K562 (cell line): Measurements from ENCODE around the gene PNCK. TPM values are rescaled to one million over a fixed set of nuclear protein-coding genes. Genes with fewer than 3 reads are reported as not detected.
A peak's percentile ranks its signal among the peaks of the same experiment; 100 is the strongest.

Source experiments
- CEBPZ ChIP-seq: fragments of 150-350 bp; IDR thresholded peaks from 2 replicates; pipeline ENCODE4 v1.6.1; 2014; ENCODE audit warnings: low read depth, mild to moderate bottlenecking, low read length, borderline replicate concordance
- E2F6 ChIP-seq, 2 experiments: IDR thresholded peaks; 2 replicates each; pipeline ENCODE4 v1.6.1; 2011; ENCODE audit warnings: borderline replicate concordance in 1 of 2, control low read depth in 1 of 2, low read depth in 1 of 2, low read length in 1 of 2, mild to moderate bottlenecking in 1 of 2, mixed read lengths in 1 of 2, moderate library complexity in 1 of 2; ENCODE audit not compliant: insufficient read depth in 1 of 2, insufficient read length in 1 of 2, poor library complexity in 1 of 2, severe bottlenecking in 1 of 2; ENCODE audit errors: extremely low read depth in 1 of 2
- ELF2 ChIP-seq: fragments of 250-450 bp; sonication (Bioruptor Pico); IDR thresholded peaks from 2 replicates; pipeline ENCODE4 v1.5.0; 2021; ENCODE audit warnings: mild to moderate bottlenecking
- ELK1 ChIP-seq: sonication (generic); formaldehyde crosslinking; IDR thresholded peaks from 2 replicates; pipeline ENCODE4 v1.8.1; 2022; ENCODE audit warnings: missing genetic modification reagents
- GABPA ChIP-seq: fragments of 200-800 bp; sonication (Bioruptor generic); conservative IDR thresholded peaks from 2 replicates; pipeline ENCODE4 v1.6.1; 2016; ENCODE audit warnings: low read depth, missing genetic modification characterization, missing compliant biosample characterization
- JUN ChIP-seq, 2 experiments: sonication (generic) in 1 of 2; formaldehyde crosslinking in 1 of 2; IDR thresholded peaks; 2 replicates each; pipeline versions ENCODE4 v1.6.1 to v1.8.0; 2012 to 2022; ENCODE audit warnings: borderline replicate concordance in 2 of 2, mild to moderate bottlenecking in 2 of 2, improper control_type of control experiment in 1 of 2, low read depth in 1 of 2, low read length in 1 of 2, missing genetic modification reagents in 1 of 2
- KDM1A ChIP-seq, 2 experiments: fragments of 450-650 bp; IDR thresholded peaks; 2 replicates each; pipeline ENCODE4 v1.6.1; 2016; ENCODE audit warnings: mild to moderate bottlenecking in 2 of 2
- MAX ChIP-seq: sonication (generic); formaldehyde crosslinking; IDR thresholded peaks from 2 replicates; pipeline ENCODE4 v1.9.0; 2022; ENCODE audit warnings: mild to moderate bottlenecking, missing genetic modification reagents
- MCM7 ChIP-seq, 2 experiments: fragments of 450-650 bp; IDR thresholded peaks; 2 replicates each; pipeline ENCODE4 v1.6.1; 2016 to 2018
- MYC ChIP-seq, 2 experiments: fragments of 250-450 bp in 1 of 2; sonication (Bioruptor Pico) in 1 of 2; IDR thresholded peaks; 2 replicates each; pipeline versions ENCODE4 v1.5.1 to v1.6.1; 2012 to 2021; ENCODE audit warnings: low read depth in 2 of 2, borderline replicate concordance in 1 of 2, improper control_type of control experiment in 1 of 2, low read length in 1 of 2, mild to moderate bottlenecking in 1 of 2, moderate library complexity in 1 of 2
- TAF1 ChIP-seq: IDR thresholded peaks from 2 replicates; pipeline ENCODE4 v1.6.1; 2011; ENCODE audit warnings: mild to moderate bottlenecking, low read length, moderate library complexity; ENCODE audit not compliant: insufficient read depth, control insufficient read depth, severe bottlenecking; ENCODE audit errors: extremely low read depth
- TFAP4 ChIP-seq: sonication (generic); formaldehyde crosslinking; IDR thresholded peaks from 2 replicates; pipeline ENCODE4 v1.8.0; 2022; ENCODE audit warnings: missing genetic modification reagents, mild to moderate bottlenecking, moderate library complexity, borderline replicate concordance
- ZNF134 ChIP-seq: fragments of 250-450 bp; sonication (Bioruptor Pico); conservative IDR thresholded peaks from 2 replicates; pipeline ENCODE4 v1.4.0; 2020
- ZNF3 ChIP-seq: fragments of 250-450 bp; sonication (Bioruptor Pico); IDR thresholded peaks from 2 replicates; pipeline ENCODE4 v1.5.0; 2021; ENCODE audit warnings: mild to moderate bottlenecking, moderate library complexity
- ZNF707 ChIP-seq: fragments of 250-450 bp; sonication (Bioruptor Pico); conservative IDR thresholded peaks from 2 replicates; pipeline ENCODE4 v1.8.0; 2022; ENCODE audit warnings: inconsistent platforms, mild to moderate bottlenecking, moderate library complexity
- polyA plus RNA-seq, 8 experiments: library from polyadenylated mRNA; depleted of rRNA in 4 of 8; stranded (reverse) in 5 of 8; unstranded in 3 of 8; fragments of >200 nt; fragmentation: Nextera tagmentation in 2 of 8; fragmentation: Illumina TruSeq in 1 of 8; extraction: Ambion mirVana in 2 of 8; extraction: Trizol in 1 of 8; gene quantifications; 2 replicates each; pipeline versions ENCODE4 v1.2.1 to v1.2.3, GENCODE V29; 2011 to 2014; ENCODE audit warnings: inconsistent platforms in 1 of 8, missing spikeins in 1 of 8
- total RNA-seq, 7 experiments: library from RNA; depleted of rRNA in 6 of 7; stranded (reverse); fragments of >200 nt in 6 of 7; fragmentation: Illumina TruSeq in 2 of 7; extraction: Trizol in 2 of 7; gene quantifications; 2 replicates each; pipeline versions ENCODE4 v1.2.1 to v1.2.3, GENCODE V29; 2011 to 2021; ENCODE audit warnings: low replicate concordance in 1 of 7

Gene PNCK
- total and polyA plus RNA-seq, 9 of the 15 experiments (the other 6 are each of a cell fraction or from before 2014, with no cell fraction given), result 0.13 to 7.5 (median 1.2) TPM; not detected in 1

GRCh38 chrX:153646620-153647373 lies 26.8 kb downstream of the PNCK start, which contains the start of gene DUSP9 (continued):
- TF ChIP-seq CEBPZ, result no peak
- TF ChIP-seq ZNF3, result no peak
- TF ChIP-seq JUN (IDR thresholded peaks at IDR 0.05; ENCODE audit: borderline replicate concordance, low read depth, low read length), result no peak
- TF ChIP-seq JUN (CRISPR knock-in tag; IDR thresholded peaks at IDR 0.05; ENCODE audit: borderline replicate concordance), result no peak
- no peak for TF ChIP-seq ELF2 (CRISPR knock-in tag)
- no peak for TF ChIP-seq ELK1 (CRISPR knock-in tag)
- peak; percentile 66 for TF ChIP-seq MYC (IDR thresholded peaks at IDR 0.05; ENCODE audit: low read depth, low read length)
- no peak for TF ChIP-seq MYC (CRISPR knock-in tag; IDR thresholded peaks at IDR 0.05; ENCODE audit: borderline replicate concordance, low read depth)
- peak; percentile 72 for TF ChIP-seq MAX
- TF ChIP-seq KDM1A (IDR thresholded peaks at IDR 0.05), result peak in 1 of 2 experiments; percentile 49; a peak in 1 of 4 replicates
- TF ChIP-seq ZNF134 (CRISPR knock-in tag), result no peak
- TF ChIP-seq GABPA (tag), result no peak
- TF ChIP-seq TFAP4 (CRISPR knock-in tag), result no peak
- peak; percentile 77 to 97 for TF ChIP-seq E2F6 (IDR thresholded peaks at IDR 0.05; ENCODE audit: borderline replicate concordance in 1 of 2, extremely low read depth in 1 of 2, insufficient read depth in 1 of 2, insufficient read length in 1 of 2, low read depth in 1 of 2, low read length in 1 of 2, poor library complexity in 1 of 2, severe bottlenecking in 1 of 2)
- TF ChIP-seq TAF1, result peak; percentile 7
- no peak for TF ChIP-seq MCM7 (IDR thresholded peaks at IDR 0.05)
- TF ChIP-seq ZNF707, result no peak
